ENCODE data around the gene SMIM28. TPM values are rescaled to one million over a fixed set of nuclear protein-coding genes. Genes with fewer than 3 reads are reported as not detected.

SMIM28 gene
- total RNA-seq, 1 experiment from 2014 or later, result not detected

- H3K27me3 Mint-ChIP-seq (ENCODE audit: insufficient read depth, unreplicated experiment), result no peaks in the 10 kb centered on the region
- no peak for DNase-seq
- H3K36me3 Mint-ChIP-seq (ENCODE audit: insufficient read depth, unreplicated experiment), result peaks cover 66% of the 10 kb centered on the region
- Histone ChIP-seq H3K36me3 (ENCODE audit: control insufficient read depth, insufficient read depth, low read length) (no peaks in the 10 kb centered on the region), H3K4me3 (ENCODE audit: low read depth, low read length) (no peak overlapping the region), H3K27me3 (replicated peaks; ENCODE audit: control insufficient read depth, insufficient read depth, low read length) (no peaks in the 10 kb centered on the region), H3K4me1 (no peaks in the 10 kb centered on the region), H3K9me3 (no peaks in the 10 kb centered on the region)
- TF ChIP-seq, protein P1, sequence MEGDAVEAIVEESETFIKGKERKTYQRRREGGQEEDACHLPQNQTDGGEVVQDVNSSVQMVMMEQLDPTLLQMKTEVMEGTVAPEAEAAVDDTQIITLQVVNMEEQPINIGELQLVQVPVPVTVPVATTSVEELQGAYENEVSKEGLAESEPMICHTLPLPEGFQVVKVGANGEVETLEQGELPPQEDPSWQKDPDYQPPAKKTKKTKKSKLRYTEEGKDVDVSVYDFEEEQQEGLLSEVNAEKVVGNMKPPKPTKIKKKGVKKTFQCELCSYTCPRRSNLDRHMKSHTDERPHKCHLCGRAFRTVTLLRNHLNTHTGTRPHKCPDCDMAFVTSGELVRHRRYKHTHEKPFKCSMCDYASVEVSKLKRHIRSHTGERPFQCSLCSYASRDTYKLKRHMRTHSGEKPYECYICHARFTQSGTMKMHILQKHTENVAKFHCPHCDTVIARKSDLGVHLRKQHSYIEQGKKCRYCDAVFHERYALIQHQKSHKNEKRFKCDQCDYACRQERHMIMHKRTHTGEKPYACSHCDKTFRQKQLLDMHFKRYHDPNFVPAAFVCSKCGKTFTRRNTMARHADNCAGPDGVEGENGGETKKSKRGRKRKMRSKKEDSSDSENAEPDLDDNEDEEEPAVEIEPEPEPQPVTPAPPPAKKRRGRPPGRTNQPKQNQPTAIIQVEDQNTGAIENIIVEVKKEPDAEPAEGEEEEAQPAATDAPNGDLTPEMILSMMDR (IDR thresholded peaks at IDR 0.05; ENCODE audit: insufficient read depth in 1 of 2, low read depth in 1 of 2, low read length in 1 of 2, severe bottlenecking in 1 of 2, unreplicated experiment in 1 of 2), result no peak
- CTCF ChIA-PET, result interaction anchor here (0.6 kb wide), 1 partner anchor 310 kb away, joined by 8 read pairs; no protein-coding TSS in a partner anchor
- POLR2A ChIA-PET, result no interaction called here
- intact Hi-C loops (cut with micrococcal nuclease; ENCODE audit: unreplicated experiment), result no loop called here
- H3K27ac Mint-ChIP-seq (ENCODE audit: unreplicated experiment), result no peak overlapping the region
- H3K4me1 Mint-ChIP-seq (ENCODE audit: low read depth, unreplicated experiment), result peaks cover 4% of the 10 kb centered on the region
- no peak overlapping the region for H3K4me3 Mint-ChIP-seq (ENCODE audit: unreplicated experiment)
- H3K9me3 Mint-ChIP-seq (ENCODE audit: unreplicated experiment), result no peaks in the 10 kb centered on the region
- BruUV-seq (replicated peaks), result no TSS peak
Observed at GRCh38 chr6:138416206-138416605, 38.5 kb downstream of the SMIM28 start.

GRCh38 chr6:138417493-138418117 is 39.9 kb downstream of the SMIM28 start:
- Mint-ChIP-seq H3K4me1 (ENCODE audit: low read depth, unreplicated experiment) (no peaks in the 10 kb centered on the region), H3K9me3 (ENCODE audit: unreplicated experiment) (no peaks in the 10 kb centered on the region), H3K36me3 (ENCODE audit: insufficient read depth, unreplicated experiment) (peaks cover 63% of the 10 kb centered on the region), H3K4me3 (ENCODE audit: unreplicated experiment) (no peak overlapping the region), H3K27ac (ENCODE audit: unreplicated experiment) (no peak overlapping the region), H3K27me3 (ENCODE audit: insufficient read depth, unreplicated experiment) (no peaks in the 10 kb centered on the region)
- Histone ChIP-seq H3K27me3 (replicated peaks; ENCODE audit: control insufficient read depth, insufficient read depth, low read length) (no peaks in the 10 kb centered on the region), H3K9me3 (no peaks in the 10 kb centered on the region), H3K36me3 (ENCODE audit: control insufficient read depth, insufficient read depth, low read length) (no peaks in the 10 kb centered on the region), H3K4me1 (no peaks in the 10 kb centered on the region), H3K4me3 (ENCODE audit: low read depth, low read length) (no peak overlapping the region)
- TF ChIP-seq, protein P1 (IDR thresholded peaks at IDR 0.05; ENCODE audit: insufficient read depth in 1 of 2, low read depth in 1 of 2, low read length in 1 of 2, severe bottlenecking in 1 of 2, unreplicated experiment in 1 of 2), result no peak
- DNase-seq, result no peak
- intact Hi-C loops (cut with micrococcal nuclease; ENCODE audit: unreplicated experiment), result no loop called here
- BruUV-seq (replicated peaks), result no TSS peak
- POLR2A ChIA-PET, result no interaction called here
- CTCF ChIA-PET, result no interaction called here

GRCh38 chr6:138418118-138418742 is 40.5 kb downstream of the SMIM28 start:
- BruUV-seq (replicated peaks), result no TSS peak
- H3K4me3 Mint-ChIP-seq (ENCODE audit: unreplicated experiment), result no peak overlapping the region
- CTCF ChIA-PET, result no interaction called here
- DNase-seq, result no peak
- no peaks in the 10 kb centered on the region for H3K9me3 Mint-ChIP-seq (ENCODE audit: unreplicated experiment)
- no peaks in the 10 kb centered on the region for H3K36me3 ChIP-seq (ENCODE audit: control insufficient read depth, insufficient read depth, low read length)
- no peak overlapping the region for H3K27ac Mint-ChIP-seq (ENCODE audit: unreplicated experiment)
- TF ChIP-seq, protein P1 (IDR thresholded peaks at IDR 0.05; ENCODE audit: insufficient read depth in 1 of 2, low read depth in 1 of 2, low read length in 1 of 2, severe bottlenecking in 1 of 2, unreplicated experiment in 1 of 2), result no peak
- intact Hi-C loops (cut with micrococcal nuclease; ENCODE audit: unreplicated experiment), result no loop called here
- peaks cover 66% of the 10 kb centered on the region for H3K36me3 Mint-ChIP-seq (ENCODE audit: insufficient read depth, unreplicated experiment)
- no peaks in the 10 kb centered on the region for H3K27me3 ChIP-seq (replicated peaks; ENCODE audit: control insufficient read depth, insufficient read depth, low read length)
- H3K9me3 ChIP-seq, result no peaks in the 10 kb centered on the region
- H3K4me3 ChIP-seq (ENCODE audit: low read depth, low read length), result no peak overlapping the region
- no peaks in the 10 kb centered on the region for H3K27me3 Mint-ChIP-seq (ENCODE audit: insufficient read depth, unreplicated experiment)
- H3K4me1 Mint-ChIP-seq (ENCODE audit: low read depth, unreplicated experiment), result no peaks in the 10 kb centered on the region
- no peaks in the 10 kb centered on the region for H3K4me1 ChIP-seq
- POLR2A ChIA-PET, result interaction anchor here (0.6 kb wide), 1 partner anchor 222 kb away, joined by 14 read pairs; no protein-coding TSS in a partner anchor
